Thyroid gland (tissue), 4 donors: Measurements from ENCODE around the gene TRPM5. TPM values are rescaled to one million over a fixed set of nuclear protein-coding genes. Genes with fewer than 3 reads are reported as not detected.

ENCODE experiments used
- DNase-seq, 2 donors: peaks; one replicate each; pipeline ENCODE4 v3.0.0-alpha.2; 2019
- H3K27ac ChIP-seq, 3 donors: fragments of 200-600 bp; sonication (generic); 1 replicate in 2 of 3; 2 replicates in 1 of 3; pipeline ENCODE4 v1.5.1; 2016 to 2019; ENCODE audit warnings: mild to moderate bottlenecking in 1 of 3, moderate library complexity in 1 of 3
- H3K27me3 ChIP-seq: fragments of 200-600 bp; sonication (generic); one replicate; pipeline ENCODE4 v1.5.1; 2019
- H3K36me3 ChIP-seq, 2 donors: fragments of 200-600 bp; sonication (generic); one replicate each; pipeline ENCODE4 v1.5.1; 2016 to 2019
- H3K4me1 ChIP-seq, 2 donors: fragments of 200-600 bp; sonication (generic); one replicate each; pipeline ENCODE4 v1.5.1; 2017 to 2019
- H3K4me3 ChIP-seq, 3 donors: fragments of 200-600 bp; sonication (generic); replicated peaks in 1 of 3; 1 replicate in 2 of 3; 2 replicates in 1 of 3; pipeline ENCODE4 v1.5.1; 2016; ENCODE audit warnings: mild to moderate bottlenecking in 1 of 3
- H3K9me3 ChIP-seq: fragments of 200-600 bp; sonication (generic); one replicate; pipeline ENCODE4 v1.5.1; 2017
- POLR2A ChIP-seq, 2 donors: fragments of 450-650 bp; IDR thresholded peaks; one replicate each; pipeline ENCODE4 v1.6.1; 2017; ENCODE audit warnings: antibody characterized with exemption in 2 of 2, mild to moderate bottlenecking in 2 of 2, moderate library complexity in 1 of 2
- WGBS, 2 donors: methylation state at CpG; one replicate each; pipeline ENCODE4 v1.1.5; 2017; 5-methylcytosine and 5-hydroxymethylcytosine counted together
- intact Hi-C: fragments of 100-400 bp; cut with DNase I; formaldehyde crosslinking; loops from one replicate; pipeline ENCODE4 v1.15.1; 2023
- total RNA-seq, 4 donors: library from RNA; depleted of rRNA; stranded (reverse); fragments of >200 nt; gene quantifications; one replicate each; pipeline ENCODE4 v1.2.3, GENCODE V29; 2016
- TF ChIP-seq, protein P1 (sequence below), 6 experiments: fragments of 200-600 bp in 3 of 6; fragments of 450-650 bp in 3 of 6; sonication (generic) in 3 of 6; IDR thresholded peaks; one replicate each; pipeline ENCODE4 v1.5.1; 2016 to 2019; ENCODE audit warnings: antibody characterized with exemption in 6 of 6, mild to moderate bottlenecking in 2 of 6, inconsistent platforms in 1 of 6, moderate library complexity in 1 of 6

The TRPM5 gene
- total RNA-seq, 4 donors from 2014 or later = 0.54 to 2.4 (median 0.73) TPM

GRCh38 chr11:2436521-2437031 is 7.7 kb downstream of the TRPM5 start:
- Histone ChIP-seq H3K9me3 (no peaks in the 10 kb centered on the region), H3K27ac (no peak overlapping the region), H3K4me3 (no peak overlapping the region), H3K36me3 (no peaks in the 10 kb centered on the region), H3K27me3 (no peaks in the 10 kb centered on the region), H3K4me1 (no peaks in the 10 kb centered on the region)
- DNase-seq = no peak
- WGBS, 2 donors = 91 to 94% methylated on average over 9 to 10 of the region's 13 CpGs
- TF ChIP-seq, protein P1, sequence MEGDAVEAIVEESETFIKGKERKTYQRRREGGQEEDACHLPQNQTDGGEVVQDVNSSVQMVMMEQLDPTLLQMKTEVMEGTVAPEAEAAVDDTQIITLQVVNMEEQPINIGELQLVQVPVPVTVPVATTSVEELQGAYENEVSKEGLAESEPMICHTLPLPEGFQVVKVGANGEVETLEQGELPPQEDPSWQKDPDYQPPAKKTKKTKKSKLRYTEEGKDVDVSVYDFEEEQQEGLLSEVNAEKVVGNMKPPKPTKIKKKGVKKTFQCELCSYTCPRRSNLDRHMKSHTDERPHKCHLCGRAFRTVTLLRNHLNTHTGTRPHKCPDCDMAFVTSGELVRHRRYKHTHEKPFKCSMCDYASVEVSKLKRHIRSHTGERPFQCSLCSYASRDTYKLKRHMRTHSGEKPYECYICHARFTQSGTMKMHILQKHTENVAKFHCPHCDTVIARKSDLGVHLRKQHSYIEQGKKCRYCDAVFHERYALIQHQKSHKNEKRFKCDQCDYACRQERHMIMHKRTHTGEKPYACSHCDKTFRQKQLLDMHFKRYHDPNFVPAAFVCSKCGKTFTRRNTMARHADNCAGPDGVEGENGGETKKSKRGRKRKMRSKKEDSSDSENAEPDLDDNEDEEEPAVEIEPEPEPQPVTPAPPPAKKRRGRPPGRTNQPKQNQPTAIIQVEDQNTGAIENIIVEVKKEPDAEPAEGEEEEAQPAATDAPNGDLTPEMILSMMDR (IDR thresholded peaks at IDR 0.05) = no peak
- TF ChIP-seq POLR2A (IDR thresholded peaks at IDR 0.05) = no peak
- intact Hi-C loops = no loop called here

DNA sequence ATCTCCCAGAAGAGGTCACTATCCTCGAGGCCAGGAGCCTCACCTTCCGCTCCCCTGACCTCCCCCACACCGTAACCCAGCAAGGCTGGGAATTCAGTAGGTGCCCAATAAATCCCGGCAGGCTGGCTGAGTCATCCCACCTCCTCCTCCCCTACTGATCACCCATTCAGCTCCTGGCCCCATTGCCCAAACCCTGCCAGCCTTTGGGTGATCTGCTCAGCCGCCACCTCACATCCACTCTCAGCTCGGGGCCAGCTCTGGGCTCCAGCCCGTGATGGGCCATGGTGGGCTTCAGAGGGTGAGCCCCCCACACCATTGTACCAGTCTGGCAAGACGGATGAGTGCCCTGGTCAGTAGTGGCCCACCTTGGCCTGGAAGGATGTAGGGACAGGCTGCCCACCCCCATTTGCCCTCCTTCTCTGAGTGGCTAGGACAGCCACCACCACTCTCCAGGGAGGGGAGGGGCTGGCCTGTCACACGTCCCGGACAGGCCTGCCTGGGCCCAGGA is 8.2 kb downstream of the TRPM5 start:
- intact Hi-C loops = no loop called here
- H3K9me3 ChIP-seq = no peaks in the 10 kb centered on the region
- no peaks in the 10 kb centered on the region for H3K36me3 ChIP-seq
- 85 to 89% methylated on average over 6 to 7 of the region's 10 CpGs for WGBS, 2 donors
- no peak overlapping the region for H3K27ac ChIP-seq
- no peak for TF ChIP-seq POLR2A (IDR thresholded peaks at IDR 0.05)
- TF ChIP-seq, protein P1 (IDR thresholded peaks at IDR 0.05) = no peak
- no peaks in the 10 kb centered on the region for H3K27me3 ChIP-seq
- H3K4me1 ChIP-seq = no peaks in the 10 kb centered on the region
- H3K4me3 ChIP-seq = no peak overlapping the region
- DNase-seq = no peak

DNA sequence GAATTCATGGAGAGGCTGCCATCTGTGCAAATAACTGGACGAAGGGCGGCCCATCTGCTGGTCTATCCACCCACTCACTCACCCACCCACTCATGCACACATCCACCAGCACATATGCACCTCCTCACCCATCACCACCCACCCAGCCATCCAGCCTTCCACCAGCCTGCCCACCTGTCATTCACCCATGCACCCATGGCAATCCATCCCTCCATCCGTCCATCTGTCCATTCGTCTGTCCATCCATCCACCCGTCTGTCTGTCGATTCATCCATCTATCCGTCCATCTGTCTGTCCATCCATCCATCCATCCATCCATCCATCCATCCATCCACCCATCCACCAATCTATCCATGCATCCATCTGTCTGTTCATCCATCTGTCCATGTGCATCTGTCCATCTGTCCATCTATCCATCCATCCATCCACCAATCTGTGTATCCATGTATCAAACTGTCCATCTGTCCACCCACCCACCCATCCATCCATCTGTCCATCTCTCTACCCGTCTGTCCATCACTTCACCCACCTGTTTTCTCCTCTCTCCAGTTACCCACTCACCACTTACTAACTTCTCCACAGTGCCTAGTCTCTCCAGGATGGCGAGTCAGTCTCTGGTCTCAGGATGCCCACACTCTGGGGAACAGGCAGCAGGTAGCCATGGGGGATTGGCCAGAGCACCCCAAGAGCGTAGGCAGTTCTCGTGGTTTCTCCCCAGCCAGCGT is 8.9 kb downstream of the TRPM5 start:
- Histone ChIP-seq H3K4me3 (no peak overlapping the region), H3K27ac (no peak overlapping the region), H3K9me3 (no peaks in the 10 kb centered on the region), H3K36me3 (no peaks in the 10 kb centered on the region), H3K4me1 (no peaks in the 10 kb centered on the region), H3K27me3 (no peaks in the 10 kb centered on the region)
- WGBS, 2 donors = 90 to 95% methylated on average over 12 of the region's 12 CpGs
- no peak for TF ChIP-seq POLR2A (IDR thresholded peaks at IDR 0.05)
- TF ChIP-seq, protein P1 (IDR thresholded peaks at IDR 0.05) = no peak
- intact Hi-C loops = no loop called here
- DNase-seq = no peak

DNA sequence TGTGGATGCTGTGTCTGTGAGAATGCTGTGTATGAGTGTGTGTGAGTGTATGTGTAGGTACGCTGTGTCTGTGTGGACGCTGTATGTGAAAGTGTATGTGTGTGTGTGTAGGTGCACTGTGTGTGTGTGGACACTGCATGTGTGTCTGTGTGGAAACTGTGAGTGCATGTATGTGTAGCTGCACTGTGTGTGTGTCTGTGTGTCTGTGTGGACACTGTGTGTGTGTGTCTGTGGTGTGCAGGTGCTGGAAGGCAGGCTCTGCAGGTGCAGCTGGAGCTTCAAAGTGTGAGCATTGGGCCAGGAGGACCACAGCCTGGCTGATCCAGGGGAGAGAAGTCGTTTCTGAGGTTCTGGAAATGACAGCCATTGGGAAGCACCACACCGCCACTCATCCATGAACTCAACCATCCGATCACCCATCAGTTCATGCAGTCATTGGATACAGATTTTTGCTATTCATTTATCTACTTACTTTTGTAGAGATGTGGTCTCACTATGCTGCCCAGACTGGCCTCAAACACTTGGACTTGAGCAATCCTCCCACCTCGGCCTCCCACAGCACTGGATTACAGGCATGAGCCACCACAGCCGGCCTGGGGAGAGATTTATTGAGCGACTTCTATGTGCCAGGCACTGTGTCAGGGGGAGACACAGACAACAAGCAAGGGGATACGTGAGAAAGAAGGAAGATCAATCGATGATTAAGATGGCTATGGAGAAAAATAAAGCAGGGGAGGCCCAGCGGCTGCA is 9.6 kb downstream of the TRPM5 start:
- 90 to 93% methylated on average over 11 of the region's 11 CpGs for WGBS, 2 donors
- intact Hi-C loops = no loop called here

More for the DNA sequence above, 9.6 kb downstream of the TRPM5 start:
- no peak for DNase-seq
- no peaks in the 10 kb centered on the region for H3K9me3 ChIP-seq
- no peak overlapping the region for H3K27ac ChIP-seq
- H3K36me3 ChIP-seq = no peaks in the 10 kb centered on the region
- H3K27me3 ChIP-seq = no peaks in the 10 kb centered on the region
- no peak overlapping the region for H3K4me3 ChIP-seq
- H3K4me1 ChIP-seq = no peaks in the 10 kb centered on the region
- no peak for TF ChIP-seq POLR2A (IDR thresholded peaks at IDR 0.05)
- TF ChIP-seq, protein P1 (IDR thresholded peaks at IDR 0.05) = no peak
